ENCODE results near the gene NEFH. TPM values are rescaled to one million over a fixed set of nuclear protein-coding genes. Genes with fewer than 3 reads are reported as not detected.
"Not testable (repeated sequence)": the region's sequence is repeated elsewhere in the genome, so short reads cannot be mapped to it uniquely, and the experiment has no call there.

NEFH gene
- polyA plus RNA-seq, 12 donors: 0.19 to 10.5 (median 2.1) TPM; not detected in 1

- DNase-seq: no peak
Observed at GRCh38 chr22:29463629-29464028, 16.4 kb upstream of the NEFH start.

GRCh38 chr22:29464581-29464980, 15.4 kb upstream of the NEFH start:
- no peak for DNase-seq

- DNase-seq: no peak
Observed at GRCh38 chr22:29469755-29470154, 10.3 kb upstream of the NEFH start.

- DNase-seq: peak; percentile 37
Observed at GRCh38 chr22:29470159-29470855, 9.7 kb upstream of the NEFH start.

- DNase-seq: no peak
Observed at GRCh38 chr22:29473001-29473400, 7.0 kb upstream of the NEFH start.

- DNase-seq: no peak
Observed at GRCh38 chr22:29475550-29475949, 4.5 kb upstream of the NEFH start.

GRCh38 chr22:29476116-29476515, 3.9 kb upstream of the NEFH start:
- no peak for DNase-seq

- DNase-seq: no peak
Observed at GRCh38 chr22:29477723-29478318, 2.2 kb upstream of the NEFH start.

- peak; percentile 38 for DNase-seq
Observed at GRCh38 chr22:29478326-29479276, 1.4 kb upstream of the NEFH start.

GRCh38 chr22:29480262-29480511, 169 bp downstream of the NEFH start:
- DNase-seq: no peak

- DNase-seq: peak; percentile 72
Observed at GRCh38 chr22:29480512-29481264, 670 bp downstream of the NEFH start.

- no peak for DNase-seq
Observed at GRCh38 chr22:29481265-29482000, 1.4 kb downstream of the NEFH start.

GRCh38 chr22:29482253-29482652, 2.2 kb downstream of the NEFH start:
- no peak for DNase-seq

GRCh38 chr22:29482726-29483125, 2.7 kb downstream of the NEFH start:
- DNase-seq: no peak

GRCh38 chr22:29483254-29483653, 3.2 kb downstream of the NEFH start:
- DNase-seq: no peak

- no peak for DNase-seq
Observed at GRCh38 chr22:29484642-29485041, 4.6 kb downstream of the NEFH start.

- no peak for DNase-seq
Observed at GRCh38 chr22:29485448-29485847, 5.4 kb downstream of the NEFH start.

- no peak for DNase-seq
Observed at GRCh38 chr22:29487426-29487986, 7.5 kb downstream of the NEFH start.

- not testable (repeated sequence) for DNase-seq
Observed at GRCh38 chr22:29489127-29489780, 9.2 kb downstream of the NEFH start.

GRCh38 chr22:29491012-29491411, 11.0 kb downstream of the NEFH start:
- DNase-seq: no peak

- no peak for DNase-seq
Observed at GRCh38 chr22:29493636-29494035, 13.6 kb downstream of the NEFH start.
